HG03196 (cell line): Measurements from ENCODE around the gene SCG3.
A peak's percentile ranks its signal among the peaks of the same experiment; 100 is the strongest.

Experiments used
- ATAC-seq: cut with Tn5 transposase; IDR thresholded peaks from one replicate; pipeline ENCODE4 v1.9.1; 2021; ENCODE audit not compliant: unreplicated experiment

The SCG3 gene

DNA sequence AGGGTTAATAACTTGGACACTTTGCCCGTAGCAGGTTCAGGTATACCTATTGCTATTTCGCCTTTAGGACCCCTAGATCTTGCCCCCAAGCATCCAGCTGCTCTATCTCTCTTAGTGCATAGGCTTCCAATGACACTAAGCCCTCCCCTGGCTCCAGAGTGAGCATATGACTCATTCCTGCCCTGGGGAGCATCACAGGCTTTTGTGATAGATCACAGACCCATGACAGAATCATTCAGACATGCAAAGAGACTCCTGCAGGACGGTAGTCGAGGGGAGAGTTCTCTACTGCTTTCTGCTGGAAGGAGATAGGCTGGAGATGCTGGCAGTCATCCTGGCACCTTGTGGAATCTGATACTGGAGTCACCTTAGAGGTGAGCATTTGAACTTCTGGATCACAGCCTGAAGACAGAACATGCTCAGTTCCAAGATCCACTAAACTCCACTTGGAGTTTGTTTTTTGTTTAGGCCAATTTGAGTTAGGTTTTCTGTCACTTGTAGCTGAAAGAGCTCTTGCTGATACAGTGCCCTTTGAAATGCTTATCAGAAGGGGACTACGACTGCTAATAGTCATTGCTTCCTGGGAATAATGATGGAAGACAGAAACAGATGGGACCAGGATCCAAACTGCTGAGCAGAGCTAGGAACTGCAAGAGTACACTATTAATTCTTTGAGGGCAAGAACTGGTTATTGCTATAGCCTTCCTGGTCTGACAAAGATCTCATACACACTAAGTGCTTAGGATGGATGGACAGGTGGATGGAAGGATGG lies 45.2 kb downstream of the SCG3 start:
- peak; percentile 63 for ATAC-seq

DNA sequence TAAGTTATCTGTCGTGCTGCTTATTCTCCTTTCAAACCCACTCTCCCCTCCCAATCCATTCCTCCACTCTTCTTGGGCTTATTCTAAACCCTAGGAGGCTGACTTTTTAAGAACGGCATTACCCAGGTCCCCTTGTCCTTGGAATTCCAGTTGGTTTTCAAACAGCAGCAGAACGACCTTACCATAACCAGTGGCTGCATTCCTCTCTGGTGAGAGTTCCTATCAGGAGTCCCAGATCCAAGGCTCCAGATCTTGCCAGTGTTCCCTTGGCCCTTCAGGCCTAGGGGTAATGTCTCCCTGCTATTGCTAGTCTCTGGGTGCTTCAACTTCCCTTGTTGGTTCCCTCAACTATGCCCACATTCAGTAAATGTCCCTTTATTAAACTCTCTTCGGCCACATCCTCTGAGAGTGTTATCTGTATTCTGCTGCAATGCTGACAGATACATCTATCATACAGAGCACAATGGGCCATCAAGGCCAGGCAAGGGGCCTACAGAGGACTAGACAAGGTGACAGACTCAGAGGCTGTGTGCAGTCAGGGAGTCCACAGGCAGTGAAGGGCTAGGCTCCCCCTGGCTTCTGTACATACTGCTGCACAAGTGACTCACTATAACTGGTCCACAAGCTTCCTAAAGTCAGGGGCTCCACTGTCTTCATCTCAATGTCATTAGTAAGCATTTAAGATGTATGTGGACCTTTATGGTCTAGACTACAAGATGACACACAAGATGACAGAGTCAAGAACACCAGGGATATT lies 46.0 kb downstream of the SCG3 start:
- ATAC-seq, result no peak

DNA sequence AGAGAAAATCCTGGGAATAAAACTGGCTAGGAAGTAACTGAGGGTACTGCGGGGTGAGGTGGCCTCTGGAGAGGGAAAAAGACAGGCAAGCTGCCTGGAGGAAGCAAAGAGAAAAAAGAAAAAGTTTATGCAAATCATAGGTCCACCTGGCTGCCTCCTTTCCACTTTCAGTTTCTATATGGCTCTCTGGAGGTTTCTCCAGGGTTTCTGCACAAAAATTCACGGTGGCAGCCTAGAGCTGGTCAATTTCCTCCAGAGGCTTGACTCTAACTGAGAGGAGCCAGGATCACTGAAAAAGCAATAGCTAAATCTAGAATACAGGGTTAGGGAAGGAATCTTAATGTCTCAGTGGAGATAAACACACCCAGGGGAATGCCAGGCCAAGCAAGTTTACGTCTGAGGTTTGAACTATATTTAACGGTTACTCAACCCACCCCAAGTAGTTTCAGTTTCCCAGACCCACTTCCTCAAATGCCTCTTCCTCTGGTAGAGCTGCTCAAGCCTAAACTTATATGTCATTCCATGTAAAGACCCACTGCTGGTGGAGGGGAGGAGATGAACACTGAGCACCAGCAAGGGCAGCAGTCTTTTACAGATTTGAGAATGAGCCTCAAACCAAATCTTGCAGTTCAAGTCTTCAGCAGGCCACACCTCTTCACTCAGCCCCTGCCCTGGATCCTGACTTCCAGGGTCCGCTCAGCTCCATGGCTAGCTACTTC lies 50.4 kb downstream of the SCG3 start:
- ATAC-seq, result peak; percentile 50

DNA sequence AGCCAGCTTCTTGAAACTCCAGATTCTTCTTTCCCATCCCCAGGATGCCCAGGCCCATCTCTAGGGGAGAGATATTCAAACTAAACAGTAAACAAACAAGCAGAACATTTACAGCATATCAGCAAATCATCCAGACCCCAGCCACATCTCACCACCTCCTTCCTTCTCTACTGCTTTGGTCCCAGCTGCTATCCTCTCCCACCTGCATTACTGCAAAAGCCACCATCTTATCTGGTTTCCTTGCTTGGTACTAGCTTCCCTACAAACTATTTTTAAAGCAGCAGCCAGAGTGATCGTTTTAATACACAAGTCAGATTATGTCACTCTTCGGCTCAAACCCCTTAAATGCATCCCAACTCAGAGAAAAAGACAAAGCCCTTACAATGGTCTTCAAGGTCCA lies 51.3 kb downstream of the SCG3 start:
- no peak for ATAC-seq

DNA sequence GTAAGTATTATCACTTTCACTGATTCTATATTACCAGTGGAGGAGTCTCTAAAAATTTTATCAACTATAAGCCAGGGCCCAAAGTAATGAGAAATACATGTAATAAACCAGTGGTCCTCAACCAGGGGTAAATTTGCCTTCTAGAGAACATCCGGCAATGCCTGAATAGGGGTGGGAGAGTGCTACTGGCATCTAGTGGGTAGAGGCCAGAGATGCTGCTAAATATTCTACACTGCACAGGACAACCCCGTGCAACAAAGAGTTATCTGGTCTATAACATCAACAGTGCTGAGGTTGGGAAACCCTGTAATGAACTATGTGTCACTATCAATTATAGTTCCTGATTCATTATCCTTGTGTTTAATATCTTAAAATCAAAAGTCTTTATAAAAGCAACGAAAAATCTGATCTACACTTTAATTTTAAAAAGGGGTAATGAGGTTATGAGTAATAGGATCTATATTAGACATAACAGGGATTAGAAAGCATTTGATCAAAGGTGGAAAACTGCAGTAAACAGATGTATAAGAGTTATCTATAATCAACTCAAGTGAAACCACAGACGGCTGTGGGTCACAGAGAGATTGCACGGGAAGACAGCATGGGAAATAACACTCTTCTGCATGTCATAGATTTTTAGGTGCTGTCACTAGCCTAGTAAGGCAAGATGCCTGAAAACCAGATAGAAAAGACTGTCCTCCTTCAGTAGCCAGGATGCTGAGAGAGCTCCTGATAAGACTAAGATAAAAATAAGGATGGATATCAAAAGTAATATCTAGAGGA lies 54.1 kb downstream of the SCG3 start:
- no peak for ATAC-seq

DNA sequence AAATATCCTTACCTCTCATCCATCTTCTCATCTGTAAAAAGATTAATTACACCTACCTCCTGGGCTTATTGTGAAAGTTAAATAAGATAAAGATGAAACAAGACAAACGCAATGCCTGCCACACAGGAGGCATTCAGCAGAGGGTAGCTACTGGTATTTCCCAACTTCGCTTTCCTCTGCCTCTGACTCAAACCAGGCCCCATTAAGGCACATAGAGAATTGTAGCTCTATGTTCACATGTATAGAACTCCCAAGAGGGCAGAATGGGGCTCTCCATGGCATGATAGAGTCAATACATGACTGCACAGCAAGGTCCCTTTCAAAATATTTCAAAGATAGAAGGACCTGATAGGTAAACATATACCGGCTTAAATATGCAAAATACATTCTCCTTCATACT lies 54.8 kb downstream of the SCG3 start:
- ATAC-seq, result peak; percentile 28

DNA sequence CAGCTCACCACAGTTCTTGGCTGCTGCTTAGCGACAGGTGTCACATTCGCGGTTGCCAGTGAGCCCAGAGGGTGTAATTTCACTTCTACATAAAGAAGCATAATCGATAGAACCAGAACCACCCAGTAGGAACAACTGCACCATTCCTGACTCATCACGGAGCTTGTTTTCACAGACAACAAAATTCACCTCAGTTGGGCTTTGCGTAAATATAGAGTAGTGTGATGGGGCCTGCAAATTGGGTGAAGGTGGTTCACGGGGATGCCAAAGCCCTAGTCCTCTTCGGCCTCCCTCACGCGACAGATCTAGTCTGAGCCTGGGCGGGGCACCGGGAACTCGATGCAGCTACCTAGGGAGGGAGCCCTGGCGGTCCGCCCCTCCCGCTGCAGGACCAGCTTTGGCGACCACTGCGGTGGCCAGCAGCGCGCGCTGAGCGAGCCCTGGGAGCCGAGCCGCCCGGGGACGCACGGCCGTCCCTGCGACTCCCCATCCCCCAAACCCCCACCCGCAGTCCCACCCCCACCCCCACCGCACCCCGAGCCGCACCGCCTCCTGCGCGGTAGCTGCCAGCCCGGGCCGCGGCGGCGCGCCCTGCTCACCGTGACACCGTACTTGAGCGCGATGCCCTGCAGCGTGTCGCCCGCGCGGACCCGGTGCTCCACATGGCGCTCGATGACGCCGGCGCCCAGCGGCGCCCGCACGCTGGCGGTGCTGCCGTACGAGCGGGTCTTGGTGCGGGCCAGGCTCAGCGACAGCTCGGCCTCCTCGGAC lies 55.6 kb downstream of the SCG3 start:
- peak; percentile 28 for ATAC-seq

DNA sequence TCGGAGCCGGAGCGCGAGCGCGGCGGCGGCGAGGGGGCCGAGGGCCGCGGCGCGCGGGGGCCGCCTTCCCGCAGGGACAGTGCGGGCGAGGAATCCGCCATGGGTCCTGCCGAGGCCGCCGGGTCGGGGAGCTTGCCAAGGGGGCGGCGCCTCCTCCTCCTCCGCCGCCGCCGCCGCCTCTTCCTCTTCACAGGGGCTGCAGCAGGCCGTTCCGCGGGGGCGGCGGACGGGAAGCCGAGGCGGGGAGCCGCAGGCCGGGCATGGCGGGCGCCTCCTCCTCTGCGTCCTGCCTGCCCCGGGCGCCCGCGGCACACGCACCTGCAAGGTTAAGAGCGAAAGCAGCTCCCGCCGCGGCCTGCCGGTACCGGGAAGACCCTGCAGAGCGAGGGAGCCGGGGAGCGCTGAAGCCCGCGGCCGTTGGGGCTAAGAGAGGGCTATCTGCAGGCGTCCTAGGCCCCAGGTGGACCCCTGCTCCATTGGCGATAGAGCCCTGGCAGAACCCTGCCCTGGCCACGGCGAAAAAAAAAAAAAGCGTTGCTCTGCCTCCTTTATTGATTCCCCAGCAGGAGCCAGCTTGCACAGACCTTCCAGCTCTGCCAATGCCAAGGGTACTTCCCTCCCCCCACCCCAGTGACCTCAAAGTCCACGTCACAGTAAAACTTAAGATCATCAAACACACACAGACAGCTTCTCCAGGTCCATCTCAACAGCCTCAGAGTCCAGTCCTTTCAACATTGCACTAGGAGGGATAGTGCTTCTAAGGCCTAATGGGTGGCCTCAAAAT lies 56.4 kb downstream of the SCG3 start, which contains the start of gene LYSMD2:
Gene LYSMD2, minus strand, starts transcription at position 134 of the 784 bp plus-strand sequence. Its CDS starts 33 bp downstream, at position 101.
- ATAC-seq, result peak; percentile 29

DNA sequence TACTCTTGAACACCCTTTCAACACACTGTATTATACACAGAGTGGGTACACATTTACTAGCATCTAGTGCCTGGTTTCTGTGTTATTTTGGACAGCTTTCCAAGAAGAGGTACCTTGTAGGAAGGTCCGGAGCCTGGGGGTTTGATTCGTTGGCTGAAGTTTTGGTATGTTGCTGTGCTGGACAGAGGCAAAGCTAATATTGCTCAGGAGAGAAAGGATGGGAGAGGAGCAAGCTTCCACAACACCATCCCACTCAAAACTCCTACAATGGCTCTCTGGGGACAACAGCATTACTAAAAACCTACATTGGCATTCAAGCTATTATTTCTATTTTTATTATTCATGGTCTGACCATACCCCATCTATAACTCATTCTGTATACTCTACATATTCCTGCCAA lies 57.2 kb downstream of the SCG3 start:
- no peak for ATAC-seq

DNA sequence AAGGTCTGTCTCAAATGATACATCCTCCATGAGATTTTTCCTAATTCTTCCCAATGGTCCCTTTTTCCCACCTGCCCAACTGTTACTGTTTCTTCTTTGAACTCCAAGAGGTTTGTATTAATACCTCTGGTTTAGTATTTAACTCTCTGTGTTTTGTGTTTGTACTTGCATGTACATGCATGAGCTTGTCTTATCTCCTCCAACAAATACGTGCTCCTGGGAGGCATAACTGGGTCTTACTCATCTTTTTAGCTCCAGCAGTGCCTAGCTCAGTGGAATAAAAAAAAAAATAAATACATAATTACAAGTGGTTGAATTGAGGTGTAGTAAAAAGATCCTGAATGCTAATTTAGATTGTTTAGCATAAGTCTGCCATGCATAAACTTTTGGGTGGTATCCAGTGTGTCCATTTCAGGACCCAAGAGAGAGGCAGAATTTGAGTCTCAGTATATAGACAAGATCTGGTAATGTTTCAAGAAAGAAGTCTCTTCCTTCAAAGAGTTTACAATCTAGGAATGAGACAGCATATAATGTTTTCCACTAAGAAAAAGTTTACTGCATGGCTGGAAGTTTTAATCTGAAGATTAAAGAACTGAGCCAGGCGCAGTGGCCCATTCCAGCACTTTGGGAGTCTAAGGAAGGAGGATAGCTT lies 57.9 kb downstream of the SCG3 start:
- ATAC-seq, result no peak

DNA sequence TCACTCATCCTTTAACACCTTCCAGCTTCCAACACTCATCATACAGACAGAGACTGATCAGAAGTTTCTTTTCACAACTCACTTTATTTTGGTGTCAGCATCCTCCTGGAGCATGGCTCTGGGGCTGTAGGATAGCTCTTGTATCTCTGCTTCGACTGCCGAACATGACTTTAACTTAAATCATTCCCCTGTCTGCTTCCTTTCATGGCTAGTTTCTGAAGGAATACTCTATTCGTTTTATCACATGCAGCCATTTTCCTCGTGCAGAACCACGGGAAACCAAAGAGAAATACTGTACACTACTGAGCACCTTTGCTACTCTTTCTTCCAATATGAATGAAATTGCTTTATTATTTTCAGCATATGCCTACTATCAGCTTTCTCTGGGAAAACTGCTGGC lies 68.0 kb downstream of the SCG3 start:
- no peak for ATAC-seq

DNA sequence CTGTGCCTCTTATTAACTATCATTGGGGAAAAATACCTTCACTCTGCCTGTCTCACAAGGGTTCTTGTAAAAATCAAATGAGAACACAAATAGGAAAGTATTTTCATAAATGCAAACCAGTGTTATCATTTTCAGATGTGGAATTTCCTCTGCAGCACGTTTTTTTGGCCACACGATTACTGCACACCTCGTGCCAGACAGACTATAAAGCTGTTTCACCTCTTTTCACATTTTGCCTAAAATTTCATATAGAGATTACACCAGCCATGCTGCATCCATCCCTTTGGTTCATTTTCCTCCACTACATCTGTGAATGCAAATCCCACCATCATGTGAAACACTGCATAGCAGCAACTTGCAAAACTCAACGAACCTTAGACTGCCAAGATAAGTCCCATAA lies 68.9 kb downstream of the SCG3 start:
- no peak for ATAC-seq

DNA sequence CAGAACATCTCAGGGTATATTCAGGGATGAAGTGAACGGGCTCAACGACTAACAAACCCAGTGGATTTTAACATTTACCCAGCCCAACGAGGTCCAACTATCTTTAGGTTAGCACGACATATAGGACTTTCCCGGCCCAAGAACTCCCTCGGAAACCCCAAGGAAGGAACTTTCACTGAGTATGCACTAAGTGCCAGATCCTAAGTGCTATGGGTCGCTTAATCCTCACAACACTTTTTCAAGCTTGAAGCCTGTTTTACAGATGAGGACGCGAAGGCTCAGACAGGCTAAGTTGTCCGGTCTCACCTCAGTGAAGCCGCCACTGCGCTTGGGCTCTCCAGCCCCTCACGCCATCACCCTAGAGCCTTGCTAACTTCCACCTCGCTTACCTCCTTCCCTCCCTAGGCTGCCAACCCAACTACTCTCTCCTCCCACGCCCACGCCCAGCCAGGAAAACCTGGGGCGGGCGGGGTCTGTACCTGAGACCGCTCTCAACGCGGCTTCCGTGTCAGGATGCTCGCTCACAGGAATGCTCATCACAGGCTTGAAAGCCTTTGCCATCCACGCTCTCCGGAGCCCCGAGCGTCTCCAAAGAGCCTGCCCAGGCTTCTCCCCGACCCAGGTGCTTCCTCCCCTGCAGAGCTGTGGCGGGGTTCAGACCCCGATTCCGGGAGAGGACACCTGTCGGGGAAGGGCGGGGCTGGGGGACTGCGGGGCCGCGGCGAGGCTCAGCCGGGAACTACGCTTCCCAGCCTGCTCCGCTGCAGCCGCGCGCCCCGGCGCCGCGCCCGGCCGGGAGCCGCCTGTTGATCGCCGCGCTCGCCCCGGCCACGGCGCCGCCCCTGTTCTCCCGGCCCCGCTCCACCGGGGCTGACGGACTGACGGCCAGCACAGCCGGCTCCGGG lies 69.7 kb downstream of the SCG3 start, which contains the start of gene TMOD2:
Gene TMOD2, plus strand, starts transcription at position 806 of the 905 bp plus-strand sequence. CDS start 14,845 bp downstream, outside the sequence.
- ATAC-seq, result peak; percentile 70

DNA sequence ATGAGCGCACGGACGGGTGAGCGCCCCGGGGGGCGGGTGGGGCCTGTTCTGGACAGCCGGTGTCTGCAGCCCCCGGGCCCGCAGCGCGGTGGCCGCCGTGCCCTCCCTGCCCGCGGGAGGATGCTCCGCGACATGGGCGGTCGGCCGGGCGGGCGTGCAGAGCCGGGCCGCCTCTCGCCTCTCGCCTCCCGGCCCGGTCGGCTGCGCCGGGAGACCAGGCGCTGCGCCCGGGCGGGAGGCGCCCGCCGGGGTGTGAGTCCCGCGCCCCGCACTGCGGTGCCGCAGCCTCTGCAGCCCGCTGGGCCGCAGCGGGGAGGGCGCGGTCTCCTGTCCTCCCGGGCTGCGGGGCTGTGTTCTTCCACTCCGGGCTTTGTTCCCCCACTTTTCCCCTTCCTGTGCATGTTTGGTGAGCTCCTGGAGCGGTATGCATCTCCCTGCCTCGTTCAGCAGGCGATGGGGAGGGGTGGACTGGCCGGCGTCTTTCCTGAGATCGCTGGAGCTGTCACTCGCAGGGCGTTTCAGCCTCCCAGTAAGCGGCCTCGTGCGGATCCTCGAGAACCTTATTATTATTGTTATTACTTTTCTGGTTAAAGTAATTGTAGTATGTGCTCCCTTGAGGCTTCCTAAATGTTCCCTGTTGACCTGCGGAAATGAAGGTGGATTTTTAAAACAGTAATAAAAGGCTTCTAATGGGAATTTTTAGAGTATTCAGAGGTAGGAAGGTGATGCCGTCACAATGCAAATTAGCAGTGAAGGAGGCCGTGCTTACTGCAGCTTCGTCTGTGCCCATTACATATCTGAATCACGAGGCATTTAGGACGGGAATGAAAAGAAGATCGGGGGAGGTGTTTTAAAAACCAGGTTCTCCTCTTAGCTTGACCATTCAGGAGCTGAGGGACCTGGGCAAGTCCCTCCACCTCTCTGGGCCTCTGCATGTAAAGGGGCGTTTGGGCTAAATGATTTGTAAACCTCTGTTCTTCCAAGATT lies 70.7 kb downstream of the SCG3 start:
- peak; percentile 30 for ATAC-seq

DNA sequence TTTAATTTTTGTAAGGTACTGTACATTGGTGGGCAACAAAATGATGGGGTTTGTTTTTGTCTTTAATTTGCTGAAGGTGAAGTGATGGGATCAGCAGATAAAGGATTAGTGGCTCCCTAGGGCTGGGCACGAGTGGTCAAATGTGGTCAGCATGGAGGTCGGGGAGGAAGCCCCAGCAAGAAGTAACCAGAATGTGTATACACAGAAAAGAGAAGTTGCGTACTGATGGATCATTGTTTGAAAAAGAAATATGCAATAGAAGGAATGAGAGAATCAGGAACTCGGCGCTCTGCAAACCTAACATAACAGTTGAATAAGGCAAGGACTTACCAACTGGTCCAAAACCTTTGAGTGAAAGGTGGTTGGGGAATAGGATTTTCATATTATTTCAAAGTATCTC lies 71.6 kb downstream of the SCG3 start:
- ATAC-seq, result no peak

DNA sequence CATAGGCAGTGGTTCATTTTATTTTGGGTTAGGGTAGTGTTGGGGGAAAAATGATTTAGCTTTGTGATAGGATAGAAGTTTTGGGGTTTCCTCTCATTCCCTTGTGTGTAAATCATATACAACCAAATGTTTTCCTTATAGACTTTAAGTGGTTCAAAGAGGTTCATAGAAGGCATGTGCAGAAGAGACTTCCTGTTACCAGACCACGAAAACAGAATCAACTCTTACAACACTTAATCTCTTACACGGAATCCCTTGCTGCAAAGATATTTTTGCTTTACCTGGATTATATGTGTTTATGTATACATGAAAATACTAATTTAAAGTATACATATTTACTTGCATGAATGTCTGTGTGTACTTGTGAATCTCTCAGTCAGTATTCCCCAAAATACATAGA lies 73.0 kb downstream of the SCG3 start:
- no peak for ATAC-seq

DNA sequence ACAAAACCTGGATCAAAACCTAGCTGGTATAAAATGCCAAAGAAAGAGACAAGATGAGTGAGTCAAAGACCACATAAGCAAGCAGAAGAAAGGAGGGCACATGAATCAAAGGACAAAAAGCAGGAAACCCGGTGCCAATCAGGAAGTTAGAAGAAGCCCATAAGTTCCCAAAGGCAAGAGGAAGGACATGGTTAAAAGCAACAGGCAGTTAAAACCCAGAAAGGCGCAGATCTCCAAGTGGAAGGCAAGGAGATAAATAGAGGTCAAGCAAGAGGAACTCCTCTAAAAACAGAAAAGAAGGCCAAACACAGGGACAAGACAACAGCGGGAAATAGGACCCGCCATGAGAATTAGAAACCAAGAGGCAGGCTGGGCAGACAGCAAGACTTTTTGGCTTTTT lies 74.5 kb downstream of the SCG3 start:
- no peak for ATAC-seq
